ENCODE data around the gene MRPL1.

The MRPL1 gene

DNA sequence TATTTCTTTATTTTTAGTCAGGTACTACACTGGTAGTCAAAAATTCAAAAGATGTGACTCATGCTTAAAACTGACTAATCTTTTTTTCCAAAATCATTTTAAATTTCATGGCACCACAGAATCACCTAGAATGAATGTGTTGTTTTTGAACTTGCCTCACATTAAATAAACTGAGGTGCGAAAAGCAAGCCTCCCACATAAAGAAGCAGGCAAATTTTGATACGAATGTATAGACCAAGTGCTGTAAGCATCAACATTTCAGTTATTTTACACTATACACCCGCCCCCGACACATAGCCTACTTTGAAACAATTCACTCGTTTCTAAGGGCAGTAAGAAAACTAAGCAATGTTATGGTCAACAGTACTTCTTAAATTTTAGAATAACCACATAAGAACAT lies 94.3 kb downstream of the MRPL1 start (continued):
- TF ChIP-seq WT1 (tag by site-specific recombination; IDR thresholded peaks at IDR 0.05) (no peak), ZNF350 (tag by site-specific recombination; IDR thresholded peaks at IDR 0.05) (no peak), PRDM1 (tag by site-specific recombination; IDR thresholded peaks at IDR 0.05) (no peak), ZNF449 (tag by site-specific recombination; IDR thresholded peaks at IDR 0.05) (no peak), ZNF146 (tag by site-specific recombination; IDR thresholded peaks at IDR 0.05) (no peak), ZNF510 (tag by site-specific recombination; IDR thresholded peaks at IDR 0.05; ENCODE audit: insufficient replicate concordance) (no peak), KLF9 (tag by site-specific recombination; IDR thresholded peaks at IDR 0.05; ENCODE audit: low read depth) (no peak), ZNF555 (tag by site-specific recombination; conservative IDR thresholded peaks at IDR 0.05) (no peak), ZNF692 (tag by site-specific recombination; IDR thresholded peaks at IDR 0.05) (no peak), ATF2 (tag by site-specific recombination; IDR thresholded peaks at IDR 0.05; ENCODE audit: low read depth) (no peak), ZNF184 (tag by site-specific recombination; IDR thresholded peaks at IDR 0.05) (no peak), ZNF19 (tag by site-specific recombination; IDR thresholded peaks at IDR 0.05; ENCODE audit: low read depth) (no peak)
- TF ChIP-seq, protein P1, sequence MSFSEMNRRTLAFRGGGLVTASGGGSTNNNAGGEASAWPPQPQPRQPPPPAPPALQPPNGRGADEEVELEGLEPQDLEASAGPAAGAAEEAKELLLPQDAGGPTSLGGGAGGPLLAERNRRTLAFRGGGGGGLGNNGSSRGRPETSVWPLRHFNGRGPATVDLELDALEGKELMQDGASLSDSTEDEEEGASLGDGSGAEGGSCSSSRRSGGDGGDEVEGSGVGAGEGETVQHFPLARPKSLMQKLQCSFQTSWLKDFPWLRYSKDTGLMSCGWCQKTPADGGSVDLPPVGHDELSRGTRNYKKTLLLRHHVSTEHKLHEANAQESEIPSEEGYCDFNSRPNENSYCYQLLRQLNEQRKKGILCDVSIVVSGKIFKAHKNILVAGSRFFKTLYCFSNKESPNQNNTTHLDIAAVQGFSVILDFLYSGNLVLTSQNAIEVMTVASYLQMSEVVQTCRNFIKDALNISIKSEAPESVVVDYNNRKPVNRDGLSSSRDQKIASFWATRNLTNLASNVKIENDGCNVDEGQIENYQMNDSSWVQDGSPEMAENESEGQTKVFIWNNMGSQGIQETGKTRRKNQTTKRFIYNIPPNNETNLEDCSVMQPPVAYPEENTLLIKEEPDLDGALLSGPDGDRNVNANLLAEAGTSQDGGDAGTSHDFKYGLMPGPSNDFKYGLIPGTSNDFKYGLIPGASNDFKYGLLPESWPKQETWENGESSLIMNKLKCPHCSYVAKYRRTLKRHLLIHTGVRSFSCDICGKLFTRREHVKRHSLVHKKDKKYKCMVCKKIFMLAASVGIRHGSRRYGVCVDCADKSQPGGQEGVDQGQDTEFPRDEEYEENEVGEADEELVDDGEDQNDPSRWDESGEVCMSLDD (tag by site-specific recombination; IDR thresholded peaks at IDR 0.05): no peak

GRCh38 chr4:77958897-77959296 lies 96.3 kb downstream of the MRPL1 start:
- H3K27ac ChIP-seq (ENCODE audit: extremely low read depth, low read depth, low read length): no peak overlapping the region
- ChIA-PET POLR2A (no interaction called here), CTCF (interaction anchor here (0.6 to 2.4 kb wide), 6 partner anchors 17 to 1176 kb away, joined by 3 to 8 read pairs (median 4); no protein-coding TSS in a partner anchor)
- no peak for TF ChIP-seq ZNF433 (tag by site-specific recombination; IDR thresholded peaks at IDR 0.05; ENCODE audit: low read depth)
- TF ChIP-seq, protein P2, sequence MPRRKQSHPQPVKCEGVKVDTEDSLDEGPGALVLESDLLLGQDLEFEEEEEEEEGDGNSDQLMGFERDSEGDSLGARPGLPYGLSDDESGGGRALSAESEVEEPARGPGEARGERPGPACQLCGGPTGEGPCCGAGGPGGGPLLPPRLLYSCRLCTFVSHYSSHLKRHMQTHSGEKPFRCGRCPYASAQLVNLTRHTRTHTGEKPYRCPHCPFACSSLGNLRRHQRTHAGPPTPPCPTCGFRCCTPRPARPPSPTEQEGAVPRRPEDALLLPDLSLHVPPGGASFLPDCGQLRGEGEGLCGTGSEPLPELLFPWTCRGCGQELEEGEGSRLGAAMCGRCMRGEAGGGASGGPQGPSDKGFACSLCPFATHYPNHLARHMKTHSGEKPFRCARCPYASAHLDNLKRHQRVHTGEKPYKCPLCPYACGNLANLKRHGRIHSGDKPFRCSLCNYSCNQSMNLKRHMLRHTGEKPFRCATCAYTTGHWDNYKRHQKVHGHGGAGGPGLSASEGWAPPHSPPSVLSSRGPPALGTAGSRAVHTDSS (tag by site-specific recombination; IDR thresholded peaks at IDR 0.05): peak; percentile 96
- H3K4me1 ChIP-seq (ENCODE audit: control insufficient read depth, insufficient read depth, low read length): no peaks in the 10 kb centered on the region
- H3K9me3 ChIP-seq (ENCODE audit: control insufficient read depth, insufficient read depth, low read depth, low read length): no peaks in the 10 kb centered on the region
- H3K4me3 ChIP-seq (ENCODE audit: low read depth, low read length): no peak overlapping the region
- H3K36me3 ChIP-seq (ENCODE audit: control insufficient read depth in 2 of 2, insufficient read depth in 1 of 2, low read length in 2 of 2): peaks cover 0 to 4% of the 10 kb centered on the region in 2 experiments; a peak in 1 of 3 replicates
